HEK293 (cell line): ENCODE results near the gene SKA2.

ENCODE experiments used
- BCL11B ChIP-seq: fragments of 450-650 bp; formaldehyde crosslinking; IDR thresholded peaks from 2 replicates; pipeline ENCODE4 v1.5.1; 2016; ENCODE audit warnings: low read depth, missing biosample characterization, missing genetic modification characterization
- EGR2 ChIP-seq: fragments of 450-650 bp; formaldehyde crosslinking; IDR thresholded peaks from 2 replicates; pipeline ENCODE4 v1.5.1; 2016; ENCODE audit warnings: low read depth, missing biosample characterization, missing genetic modification characterization
- FEZF1 ChIP-seq: fragments of 450-650 bp; formaldehyde crosslinking; IDR thresholded peaks from 2 replicates; pipeline ENCODE4 v1.5.1; 2016; ENCODE audit warnings: missing biosample characterization, missing genetic modification characterization
- GLI2 ChIP-seq: fragments of 450-650 bp; formaldehyde crosslinking; IDR thresholded peaks from 2 replicates; pipeline ENCODE4; 2017; ENCODE audit warnings: missing biosample characterization, missing genetic modification characterization, low read depth, borderline replicate concordance
- GLI4 ChIP-seq: fragments of 450-650 bp; formaldehyde crosslinking; IDR thresholded peaks from 2 replicates; pipeline ENCODE4 v1.5.1; 2016; ENCODE audit warnings: missing biosample characterization, missing genetic modification characterization
- KLF9 ChIP-seq: fragments of 450-650 bp; formaldehyde crosslinking; IDR thresholded peaks from 2 replicates; pipeline ENCODE4 v1.5.1; 2016; ENCODE audit warnings: missing biosample characterization, missing genetic modification characterization, low read depth
- SP3 ChIP-seq: fragments of 450-650 bp; formaldehyde crosslinking; IDR thresholded peaks from 2 replicates; pipeline ENCODE4 v1.5.1; 2016; ENCODE audit warnings: missing biosample characterization, missing genetic modification characterization
- YY2 ChIP-seq: fragments of 450-650 bp; formaldehyde crosslinking; IDR thresholded peaks from 2 replicates; pipeline ENCODE4 v1.5.1; 2016; ENCODE audit warnings: missing biosample characterization, missing genetic modification characterization
- ZBTB48 ChIP-seq: fragments of 450-650 bp; formaldehyde crosslinking; IDR thresholded peaks from 2 replicates; pipeline ENCODE4 v1.5.1; 2016; ENCODE audit warnings: missing biosample characterization, missing genetic modification characterization
- ZFHX2 ChIP-seq: fragments of 450-650 bp; formaldehyde crosslinking; conservative IDR thresholded peaks from 2 replicates; pipeline ENCODE4 v1.5.1; 2016; ENCODE audit warnings: missing biosample characterization, missing genetic modification characterization
- ZNF138 ChIP-seq: fragments of 450-650 bp; formaldehyde crosslinking; IDR thresholded peaks from 2 replicates; pipeline ENCODE4 v1.5.1; 2016; ENCODE audit warnings: missing biosample characterization, missing genetic modification characterization, borderline replicate concordance
- ZNF140 ChIP-seq: fragments of 450-650 bp; formaldehyde crosslinking; IDR thresholded peaks from 2 replicates; pipeline ENCODE4 v1.5.1; 2016; ENCODE audit warnings: missing biosample characterization, missing genetic modification characterization
- ZNF221 ChIP-seq: fragments of 450-650 bp; formaldehyde crosslinking; IDR thresholded peaks from 2 replicates; pipeline ENCODE4 v1.5.1; 2017; ENCODE audit warnings: missing biosample characterization, missing genetic modification characterization, borderline replicate concordance
- ZNF223 ChIP-seq: fragments of 450-650 bp; formaldehyde crosslinking; IDR thresholded peaks from 2 replicates; pipeline ENCODE4 v1.5.1; 2016; ENCODE audit warnings: missing biosample characterization, missing genetic modification characterization
- ZNF23 ChIP-seq: fragments of 450-650 bp; formaldehyde crosslinking; IDR thresholded peaks from 2 replicates; pipeline ENCODE4 v1.5.1; 2016; ENCODE audit warnings: missing biosample characterization, missing genetic modification characterization, borderline replicate concordance
- ZNF311 ChIP-seq: fragments of 450-650 bp; formaldehyde crosslinking; IDR thresholded peaks from 2 replicates; pipeline ENCODE4 v1.5.1; 2017; ENCODE audit warnings: missing biosample characterization, missing genetic modification characterization, borderline replicate concordance
- ZNF335 ChIP-seq: fragments of 450-650 bp; formaldehyde crosslinking; conservative IDR thresholded peaks from 2 replicates; pipeline ENCODE4 v1.5.1; 2016; ENCODE audit warnings: missing biosample characterization, missing genetic modification characterization
- ZNF350 ChIP-seq: fragments of 450-650 bp; formaldehyde crosslinking; IDR thresholded peaks from 2 replicates; pipeline ENCODE4 v1.5.0; 2017; ENCODE audit warnings: missing biosample characterization, mild to moderate bottlenecking, missing genetic modification characterization
- ZNF423 ChIP-seq: fragments of 450-650 bp; formaldehyde crosslinking; IDR thresholded peaks from 2 replicates; pipeline ENCODE4 v1.5.1; 2016; ENCODE audit warnings: missing biosample characterization, missing genetic modification characterization
- ZNF501 ChIP-seq: fragments of 450-650 bp; formaldehyde crosslinking; IDR thresholded peaks from 2 replicates; pipeline ENCODE4 v1.5.1; 2016; ENCODE audit warnings: missing biosample characterization, missing genetic modification characterization
- ZNF548 ChIP-seq: fragments of 450-650 bp; formaldehyde crosslinking; IDR thresholded peaks from 2 replicates; pipeline ENCODE4 v1.5.1; 2016; ENCODE audit warnings: missing biosample characterization, missing genetic modification characterization
- ZNF549 ChIP-seq: fragments of 450-650 bp; IDR thresholded peaks from 2 replicates; pipeline ENCODE4 v1.5.1; 2018; ENCODE audit warnings: missing biosample characterization, missing genetic modification characterization, mild to moderate bottlenecking, inconsistent platforms, moderate library complexity
- ZNF561 ChIP-seq: fragments of 450-650 bp; IDR thresholded peaks from 2 replicates; pipeline ENCODE4 v1.5.1; 2018; ENCODE audit warnings: missing biosample characterization, missing genetic modification characterization, borderline replicate concordance
- ZNF571 ChIP-seq: fragments of 450-650 bp; formaldehyde crosslinking; IDR thresholded peaks from 2 replicates; pipeline ENCODE4 v1.5.0; 2017; ENCODE audit warnings: missing biosample characterization, missing genetic modification characterization
- ZNF624 ChIP-seq: fragments of 450-650 bp; formaldehyde crosslinking; IDR thresholded peaks from 2 replicates; pipeline ENCODE4 v1.5.1; 2017; ENCODE audit warnings: missing biosample characterization, missing genetic modification characterization
- ZNF654 ChIP-seq: fragments of 450-650 bp; formaldehyde crosslinking; IDR thresholded peaks from 2 replicates; pipeline ENCODE4 v1.5.1; 2016; ENCODE audit warnings: low read depth, missing biosample characterization, missing genetic modification characterization
- ZNF660 ChIP-seq: fragments of 450-650 bp; IDR thresholded peaks from 2 replicates; pipeline ENCODE4 v1.5.1; 2018; ENCODE audit warnings: missing biosample characterization, mild to moderate bottlenecking, missing genetic modification characterization
- ZNF670 ChIP-seq: fragments of 450-650 bp; formaldehyde crosslinking; IDR thresholded peaks from 2 replicates; pipeline ENCODE4 v1.5.1; 2016; ENCODE audit warnings: missing biosample characterization, missing genetic modification characterization, low read depth
- TF ChIP-seq, protein P1 (sequence below): fragments of 450-650 bp; formaldehyde crosslinking; IDR thresholded peaks from 2 replicates; pipeline ENCODE4 v1.5.1; 2016; ENCODE audit warnings: missing biosample characterization, missing genetic modification characterization, borderline replicate concordance
- TF ChIP-seq, protein P2 (sequence below): IDR thresholded peaks from 2 replicates; pipeline ENCODE4 v1.6.1; 2011; ENCODE audit warnings: mild to moderate bottlenecking, low read depth, low read length, borderline replicate concordance
- TF ChIP-seq, protein P3 (sequence below): fragments of 450-650 bp; formaldehyde crosslinking; IDR thresholded peaks from 2 replicates; pipeline ENCODE4 v1.5.1; 2016; ENCODE audit warnings: missing biosample characterization, missing genetic modification characterization, low read depth

SKA2 gene

DNA sequence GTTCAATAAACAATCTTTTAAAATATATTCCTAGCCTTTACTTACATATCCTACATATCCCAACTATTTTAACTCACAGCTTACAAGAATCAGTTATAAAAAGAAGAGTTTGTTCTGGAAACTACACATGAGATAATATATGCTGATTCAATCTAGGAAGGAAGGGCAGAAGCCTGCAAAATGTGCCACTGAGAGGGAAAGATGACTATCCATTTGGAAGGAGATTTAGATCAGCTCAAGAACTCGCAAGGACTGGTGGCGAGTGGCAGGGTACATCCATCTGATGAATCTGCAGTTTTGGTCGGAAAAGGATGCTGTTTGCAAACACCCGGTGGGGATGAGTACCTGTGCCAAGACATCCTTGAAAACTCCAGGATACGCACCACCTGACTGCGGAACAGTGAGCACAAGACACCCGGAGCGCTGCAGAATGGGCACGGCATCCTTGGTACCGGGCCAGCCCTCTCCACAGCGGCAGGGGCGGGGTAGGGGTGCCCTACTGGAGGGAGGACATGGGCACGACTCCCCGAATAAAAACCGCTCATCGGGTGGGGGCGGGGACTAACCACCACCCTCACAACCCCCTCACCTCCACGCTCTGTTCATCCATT, 49.0 kb downstream of the SKA2 start (continued):
- TF ChIP-seq GLI2 (tag by site-specific recombination) (no peak), ZNF23 (no peak), ZNF660 (no peak), ZNF571 (no peak), ZNF335 (no peak), ZNF501 (tag by site-specific recombination) (peak; percentile 12; the same call in 1 of the 2 replicates), ZNF223 (tag by site-specific recombination) (no peak), ZNF548 (tag by site-specific recombination) (no peak), EGR2 (tag by site-specific recombination) (0 out of 2 replicates have a peak, but pooled peaks have one; percentile 53), SP3 (tag by site-specific recombination) (no peak), ZNF140 (tag by site-specific recombination) (no peak), ZNF138 (tag by site-specific recombination) (no peak), KLF9 (tag by site-specific recombination) (no peak; the same call in 1 of the 2 replicates), GLI4 (tag by site-specific recombination) (no peak), ZNF221 (tag by site-specific recombination) (no peak), ZNF670 (tag by site-specific recombination) (no peak), ZNF423 (no peak), ZNF561 (tag by site-specific recombination) (no peak), ZFHX2 (tag by site-specific recombination) (no peak), FEZF1 (tag by site-specific recombination) (no peak), ZBTB48 (peak; percentile 47; the same call in 1 of the 2 replicates), BCL11B (tag by site-specific recombination) (no peak), ZNF350 (no peak), ZNF549 (no peak), YY2 (tag by site-specific recombination) (no peak), ZNF311 (tag by site-specific recombination) (no peak), ZNF654 (tag by site-specific recombination) (no peak), ZNF624 (tag by site-specific recombination) (no peak)
- TF ChIP-seq, protein P1, sequence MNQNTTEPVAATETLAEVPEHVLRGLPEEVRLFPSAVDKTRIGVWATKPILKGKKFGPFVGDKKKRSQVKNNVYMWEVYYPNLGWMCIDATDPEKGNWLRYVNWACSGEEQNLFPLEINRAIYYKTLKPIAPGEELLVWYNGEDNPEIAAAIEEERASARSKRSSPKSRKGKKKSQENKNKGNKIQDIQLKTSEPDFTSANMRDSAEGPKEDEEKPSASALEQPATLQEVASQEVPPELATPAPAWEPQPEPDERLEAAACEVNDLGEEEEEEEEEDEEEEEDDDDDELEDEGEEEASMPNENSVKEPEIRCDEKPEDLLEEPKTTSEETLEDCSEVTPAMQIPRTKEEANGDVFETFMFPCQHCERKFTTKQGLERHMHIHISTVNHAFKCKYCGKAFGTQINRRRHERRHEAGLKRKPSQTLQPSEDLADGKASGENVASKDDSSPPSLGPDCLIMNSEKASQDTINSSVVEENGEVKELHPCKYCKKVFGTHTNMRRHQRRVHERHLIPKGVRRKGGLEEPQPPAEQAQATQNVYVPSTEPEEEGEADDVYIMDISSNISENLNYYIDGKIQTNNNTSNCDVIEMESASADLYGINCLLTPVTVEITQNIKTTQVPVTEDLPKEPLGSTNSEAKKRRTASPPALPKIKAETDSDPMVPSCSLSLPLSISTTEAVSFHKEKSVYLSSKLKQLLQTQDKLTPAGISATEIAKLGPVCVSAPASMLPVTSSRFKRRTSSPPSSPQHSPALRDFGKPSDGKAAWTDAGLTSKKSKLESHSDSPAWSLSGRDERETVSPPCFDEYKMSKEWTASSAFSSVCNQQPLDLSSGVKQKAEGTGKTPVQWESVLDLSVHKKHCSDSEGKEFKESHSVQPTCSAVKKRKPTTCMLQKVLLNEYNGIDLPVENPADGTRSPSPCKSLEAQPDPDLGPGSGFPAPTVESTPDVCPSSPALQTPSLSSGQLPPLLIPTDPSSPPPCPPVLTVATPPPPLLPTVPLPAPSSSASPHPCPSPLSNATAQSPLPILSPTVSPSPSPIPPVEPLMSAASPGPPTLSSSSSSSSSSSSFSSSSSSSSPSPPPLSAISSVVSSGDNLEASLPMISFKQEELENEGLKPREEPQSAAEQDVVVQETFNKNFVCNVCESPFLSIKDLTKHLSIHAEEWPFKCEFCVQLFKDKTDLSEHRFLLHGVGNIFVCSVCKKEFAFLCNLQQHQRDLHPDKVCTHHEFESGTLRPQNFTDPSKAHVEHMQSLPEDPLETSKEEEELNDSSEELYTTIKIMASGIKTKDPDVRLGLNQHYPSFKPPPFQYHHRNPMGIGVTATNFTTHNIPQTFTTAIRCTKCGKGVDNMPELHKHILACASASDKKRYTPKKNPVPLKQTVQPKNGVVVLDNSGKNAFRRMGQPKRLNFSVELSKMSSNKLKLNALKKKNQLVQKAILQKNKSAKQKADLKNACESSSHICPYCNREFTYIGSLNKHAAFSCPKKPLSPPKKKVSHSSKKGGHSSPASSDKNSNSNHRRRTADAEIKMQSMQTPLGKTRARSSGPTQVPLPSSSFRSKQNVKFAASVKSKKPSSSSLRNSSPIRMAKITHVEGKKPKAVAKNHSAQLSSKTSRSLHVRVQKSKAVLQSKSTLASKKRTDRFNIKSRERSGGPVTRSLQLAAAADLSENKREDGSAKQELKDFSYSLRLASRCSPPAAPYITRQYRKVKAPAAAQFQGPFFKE (tag by site-specific recombination), result no peak
- TF ChIP-seq, protein P2, sequence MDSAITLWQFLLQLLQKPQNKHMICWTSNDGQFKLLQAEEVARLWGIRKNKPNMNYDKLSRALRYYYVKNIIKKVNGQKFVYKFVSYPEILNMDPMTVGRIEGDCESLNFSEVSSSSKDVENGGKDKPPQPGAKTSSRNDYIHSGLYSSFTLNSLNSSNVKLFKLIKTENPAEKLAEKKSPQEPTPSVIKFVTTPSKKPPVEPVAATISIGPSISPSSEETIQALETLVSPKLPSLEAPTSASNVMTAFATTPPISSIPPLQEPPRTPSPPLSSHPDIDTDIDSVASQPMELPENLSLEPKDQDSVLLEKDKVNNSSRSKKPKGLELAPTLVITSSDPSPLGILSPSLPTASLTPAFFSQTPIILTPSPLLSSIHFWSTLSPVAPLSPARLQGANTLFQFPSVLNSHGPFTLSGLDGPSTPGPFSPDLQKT, result no peak
- TF ChIP-seq, protein P3, sequence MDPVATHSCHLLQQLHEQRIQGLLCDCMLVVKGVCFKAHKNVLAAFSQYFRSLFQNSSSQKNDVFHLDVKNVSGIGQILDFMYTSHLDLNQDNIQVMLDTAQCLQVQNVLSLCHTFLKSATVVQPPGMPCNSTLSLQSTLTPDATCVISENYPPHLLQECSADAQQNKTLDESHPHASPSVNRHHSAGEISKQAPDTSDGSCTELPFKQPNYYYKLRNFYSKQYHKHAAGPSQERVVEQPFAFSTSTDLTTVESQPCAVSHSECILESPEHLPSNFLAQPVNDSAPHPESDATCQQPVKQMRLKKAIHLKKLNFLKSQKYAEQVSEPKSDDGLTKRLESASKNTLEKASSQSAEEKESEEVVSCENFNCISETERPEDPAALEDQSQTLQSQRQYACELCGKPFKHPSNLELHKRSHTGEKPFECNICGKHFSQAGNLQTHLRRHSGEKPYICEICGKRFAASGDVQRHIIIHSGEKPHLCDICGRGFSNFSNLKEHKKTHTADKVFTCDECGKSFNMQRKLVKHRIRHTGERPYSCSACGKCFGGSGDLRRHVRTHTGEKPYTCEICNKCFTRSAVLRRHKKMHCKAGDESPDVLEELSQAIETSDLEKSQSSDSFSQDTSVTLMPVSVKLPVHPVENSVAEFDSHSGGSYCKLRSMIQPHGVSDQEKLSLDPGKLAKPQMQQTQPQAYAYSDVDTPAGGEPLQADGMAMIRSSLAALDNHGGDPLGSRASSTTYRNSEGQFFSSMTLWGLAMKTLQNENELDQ (tag by site-specific recombination), result no peak
